CD4-positive, alpha-beta T cell treated with Interleukin-6 at 100 ng/mL for 8 hours (primary cell): ENCODE results near the gene SOX11.

ENCODE experiments used
- DNase-seq: peaks from one replicate; pipeline ENCODE4 v3.0.0-alpha.2; 2020; ENCODE audit warnings: mixed read lengths, low spot score

The SOX11 gene

DNA sequence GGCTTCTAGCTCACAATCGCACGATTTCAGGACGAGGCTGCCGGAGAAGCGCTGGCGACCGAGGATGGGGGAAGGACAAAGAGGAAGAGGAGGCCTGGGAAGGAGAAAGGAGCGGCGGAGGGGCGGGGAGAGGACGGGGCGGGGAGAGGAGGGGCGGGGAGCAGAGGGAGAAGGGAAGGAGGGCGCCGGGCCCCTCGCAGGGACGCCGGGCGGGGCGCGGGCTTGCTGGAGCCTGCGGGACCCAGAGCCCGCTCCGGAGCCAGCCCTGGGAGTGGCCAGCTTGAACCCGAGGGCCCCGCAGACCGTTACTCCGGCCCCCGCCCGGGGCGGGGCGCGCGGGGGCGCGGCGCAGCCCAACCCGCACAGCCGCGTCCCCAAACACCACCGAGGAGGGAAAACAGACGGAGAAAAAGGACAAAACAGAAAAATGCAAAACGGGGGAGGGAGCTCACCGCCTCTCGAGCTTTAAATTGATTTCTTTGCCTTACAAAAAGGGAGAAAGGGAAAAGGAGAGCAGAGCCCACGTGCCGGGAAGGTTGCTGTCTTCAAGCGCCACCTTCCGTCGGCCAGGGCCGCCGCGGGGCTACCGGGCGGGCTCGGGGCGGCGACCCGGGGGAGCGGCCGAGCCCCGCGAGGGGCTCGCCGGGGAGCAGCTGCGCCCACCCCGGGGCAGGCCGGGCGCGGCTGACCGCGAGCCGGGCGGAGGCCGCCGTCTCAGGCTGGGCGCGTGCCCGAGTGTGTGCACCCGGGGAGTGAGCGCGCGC, 781 bp upstream of the SOX11 start:
- no peak for DNase-seq

DNA sequence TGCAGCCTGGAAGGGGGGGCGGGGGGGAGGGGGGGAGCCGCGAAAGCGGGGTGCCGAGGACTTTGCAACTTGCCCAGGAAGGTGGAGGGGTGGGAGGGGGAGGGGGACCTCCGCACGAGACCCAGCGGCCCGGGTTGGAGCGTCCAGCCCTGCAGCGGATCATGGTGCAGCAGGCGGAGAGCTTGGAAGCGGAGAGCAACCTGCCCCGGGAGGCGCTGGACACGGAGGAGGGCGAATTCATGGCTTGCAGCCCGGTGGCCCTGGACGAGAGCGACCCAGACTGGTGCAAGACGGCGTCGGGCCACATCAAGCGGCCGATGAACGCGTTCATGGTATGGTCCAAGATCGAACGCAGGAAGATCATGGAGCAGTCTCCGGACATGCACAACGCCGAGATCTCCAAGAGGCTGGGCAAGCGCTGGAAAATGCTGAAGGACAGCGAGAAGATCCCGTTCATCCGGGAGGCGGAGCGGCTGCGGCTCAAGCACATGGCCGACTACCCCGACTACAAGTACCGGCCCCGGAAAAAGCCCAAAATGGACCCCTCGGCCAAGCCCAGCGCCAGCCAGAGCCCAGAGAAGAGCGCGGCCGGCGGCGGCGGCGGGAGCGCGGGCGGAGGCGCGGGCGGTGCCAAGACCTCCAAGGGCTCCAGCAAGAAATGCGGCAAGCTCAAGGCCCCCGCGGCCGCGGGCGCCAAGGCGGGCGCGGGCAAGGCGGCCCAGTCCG, 540 bp downstream of the SOX11 start:
- no peak for DNase-seq

- DNase-seq, result no peak
Observed at GRCh38 chr2:5693287-5694201, 1.4 kb downstream of the SOX11 start.

- DNase-seq, result no peak
Observed at GRCh38 chr2:5694306-5694705, 2.1 kb downstream of the SOX11 start.

DNA sequence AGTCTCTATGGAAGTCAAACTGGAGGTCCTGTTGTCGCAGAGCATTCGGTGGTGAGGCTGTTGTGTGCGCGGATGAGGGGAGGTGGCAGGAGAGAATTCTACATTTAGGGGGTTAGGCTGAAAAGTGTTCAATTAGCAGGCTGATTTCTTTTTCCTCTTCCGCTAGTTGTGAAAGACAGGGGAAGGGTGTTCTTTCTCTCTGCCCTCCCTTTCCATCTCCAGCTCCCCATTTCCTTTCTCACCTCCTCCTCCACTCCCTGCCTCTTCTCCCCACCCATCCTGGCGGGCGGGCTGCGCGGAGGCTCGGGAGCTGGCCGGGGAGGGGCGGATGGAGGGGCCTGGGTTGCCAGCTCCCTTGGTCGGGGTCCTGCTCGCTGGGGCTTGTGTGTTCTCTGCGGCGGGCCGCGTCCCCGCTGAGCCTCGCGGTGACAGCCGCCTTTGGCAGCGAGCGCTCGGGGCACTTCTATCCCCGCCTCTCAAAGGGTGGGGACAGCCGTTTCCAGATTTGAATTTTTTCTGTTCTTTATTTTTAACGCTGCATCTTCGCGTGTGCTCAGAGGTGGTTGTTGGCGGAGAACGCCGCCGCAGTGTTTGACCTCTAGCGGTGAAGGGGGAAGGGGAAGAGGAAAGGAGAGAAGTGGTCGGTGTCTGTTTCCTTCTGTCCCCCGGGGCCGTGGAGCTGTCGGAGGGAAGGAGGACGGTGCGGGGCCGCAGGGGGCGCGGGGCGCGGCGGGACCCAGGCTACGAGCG, 3.6 kb downstream of the SOX11 start:
- DNase-seq, result no peak

GRCh38 chr2:5696404-5696944, 4.3 kb downstream of the SOX11 start:
- no peak for DNase-seq

GRCh38 chr2:5696945-5697521, 4.8 kb downstream of the SOX11 start:
- no peak for DNase-seq

GRCh38 chr2:5697562-5697961, 5.4 kb downstream of the SOX11 start:
- DNase-seq, result no peak

DNA sequence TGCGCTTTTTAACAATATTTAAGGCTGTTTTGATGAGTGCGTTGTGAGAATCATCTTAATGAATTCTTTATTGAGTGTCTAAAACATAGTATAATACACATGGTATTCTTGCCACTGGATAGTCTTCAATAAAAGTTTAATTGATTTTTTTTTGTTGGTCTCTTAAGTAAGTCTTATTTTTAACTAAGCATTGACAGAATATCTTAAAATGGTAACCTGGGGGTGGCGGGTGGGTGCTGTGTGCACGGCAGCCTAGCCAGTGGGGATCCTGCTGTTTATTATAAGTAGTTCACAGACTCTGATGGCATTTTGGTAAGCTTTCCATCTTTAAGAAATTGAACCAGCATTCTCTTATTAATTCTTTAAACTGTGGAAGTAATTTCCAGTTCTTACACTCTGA, 6.0 kb downstream of the SOX11 start:
- DNase-seq, result no peak

DNA sequence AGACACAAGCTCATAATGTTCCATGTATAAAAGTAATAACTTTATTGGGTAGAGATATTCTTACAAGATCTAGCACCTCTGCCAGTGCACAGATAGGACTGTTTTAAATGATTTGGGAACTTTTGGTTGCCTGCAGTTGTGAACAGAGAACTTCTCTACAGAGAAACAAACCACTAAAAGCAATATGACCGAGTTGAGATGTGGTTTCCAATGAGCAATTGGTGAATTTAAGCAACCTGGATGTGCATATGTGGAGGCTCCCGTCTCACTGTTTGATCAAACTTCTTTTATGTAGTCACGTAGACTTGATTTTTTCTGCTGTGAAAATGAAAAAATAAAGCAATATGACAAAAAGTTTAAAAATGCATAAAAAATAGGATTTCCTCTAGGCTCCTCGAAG, 7.8 kb downstream of the SOX11 start:
- no peak for DNase-seq

DNA sequence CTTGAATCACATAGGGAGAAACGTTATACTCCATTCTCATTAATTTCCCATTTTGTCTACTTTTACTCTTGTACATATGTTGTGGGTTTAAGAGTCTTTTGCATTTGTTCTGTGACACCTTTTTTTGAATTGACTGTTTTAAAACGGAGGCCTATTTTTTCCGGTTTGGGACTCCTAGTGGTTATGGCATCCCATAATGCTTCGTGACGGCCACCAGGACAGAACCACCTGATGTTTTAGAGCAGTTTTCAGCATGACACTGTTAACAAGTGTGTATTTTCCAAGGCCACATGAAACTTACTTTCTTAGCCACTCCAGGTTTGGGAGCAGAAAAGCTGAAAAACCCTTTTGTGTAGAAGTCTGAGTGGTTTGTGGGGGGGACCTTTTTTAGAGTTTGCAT, 8.4 kb downstream of the SOX11 start:
- no peak for DNase-seq

DNA sequence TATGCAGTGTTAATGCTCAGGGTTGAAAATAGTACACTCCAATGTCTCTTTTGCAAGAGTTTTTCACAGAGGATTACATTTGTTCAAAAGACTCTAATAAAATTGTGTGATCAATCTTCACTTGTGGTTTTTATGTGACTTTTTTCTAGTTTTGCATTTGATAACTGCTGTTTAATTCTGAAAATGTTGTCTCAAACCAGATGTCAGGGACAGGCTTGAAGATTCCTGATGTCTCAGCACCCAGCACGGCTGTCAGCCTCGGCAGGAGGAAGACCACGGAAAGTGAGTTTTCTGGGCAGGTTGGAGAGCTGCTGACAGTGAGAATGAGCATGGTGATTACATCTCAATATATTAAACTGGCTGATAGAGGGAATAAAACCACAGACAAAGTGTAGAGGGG, 9.1 kb downstream of the SOX11 start:
- DNase-seq, result no peak

GRCh38 chr2:5703166-5703565, 11.0 kb downstream of the SOX11 start:
- no peak for DNase-seq

DNA sequence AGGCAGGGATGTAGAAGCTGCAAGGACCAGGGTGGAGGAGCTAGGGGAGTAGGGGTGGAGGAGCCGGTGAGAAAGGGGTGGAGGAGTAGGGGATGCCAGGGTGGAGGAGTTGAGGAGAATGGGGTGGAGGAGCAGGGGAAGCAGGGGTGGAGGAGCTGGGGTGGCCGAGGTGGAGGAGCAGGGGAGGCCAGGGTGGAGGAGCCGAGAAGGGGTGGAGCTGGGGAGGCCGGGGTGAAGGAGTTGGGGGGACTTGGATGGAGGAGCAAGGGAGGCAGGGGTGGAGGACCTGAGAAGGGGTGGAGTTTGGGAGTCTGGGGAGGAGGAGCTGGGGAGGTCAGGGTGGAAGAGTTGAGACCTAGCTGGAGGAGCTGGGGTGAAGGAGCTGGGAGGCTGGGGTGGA, 13.3 kb downstream of the SOX11 start:
- DNase-seq, result no peak

- DNase-seq, result no peak
Observed at GRCh38 chr2:5706717-5707455, 14.7 kb downstream of the SOX11 start.

DNA sequence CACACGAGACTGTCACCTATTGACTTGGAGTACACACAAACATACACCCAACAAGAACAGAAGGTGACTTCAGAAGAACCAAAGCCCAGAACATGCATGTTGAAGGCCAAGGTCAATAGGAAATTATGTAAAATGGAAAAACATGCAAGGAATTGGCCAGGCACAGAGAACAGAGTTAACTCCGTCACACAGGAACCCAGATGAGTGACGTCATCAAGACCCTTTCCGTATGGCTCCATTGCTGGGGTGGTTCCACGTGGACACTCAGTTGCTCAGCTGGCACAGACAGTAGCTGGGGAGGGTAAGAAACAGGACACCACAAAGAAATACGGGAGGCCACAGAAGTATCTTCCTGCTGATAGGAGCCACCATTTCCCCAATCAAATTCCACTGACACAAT, 18.4 kb downstream of the SOX11 start:
- no peak for DNase-seq

- DNase-seq, result no peak
Observed at GRCh38 chr2:5713101-5713500, 20.9 kb downstream of the SOX11 start.

GRCh38 chr2:5719629-5720334, 27.6 kb downstream of the SOX11 start:
- no peak for DNase-seq

DNA sequence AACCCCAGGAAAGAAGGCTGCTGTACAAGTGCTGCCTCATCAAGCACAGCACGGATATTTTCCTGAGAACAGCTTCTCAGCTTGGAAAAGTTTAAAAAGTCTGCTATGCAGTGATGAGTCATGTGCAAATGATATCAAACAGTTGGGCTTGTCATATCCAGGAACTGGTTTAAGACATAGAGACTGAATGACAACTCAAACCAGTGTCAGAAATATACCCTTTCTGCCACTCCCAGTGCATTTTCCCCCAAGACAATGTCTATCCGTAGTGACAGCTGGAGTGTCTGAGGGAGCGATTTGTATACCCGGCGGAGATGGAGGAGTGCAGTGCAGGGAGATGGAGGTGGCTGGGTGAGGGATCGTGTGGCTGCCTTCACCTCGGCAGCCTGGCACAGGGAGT, 28.2 kb downstream of the SOX11 start:
- DNase-seq, result no peak

DNA sequence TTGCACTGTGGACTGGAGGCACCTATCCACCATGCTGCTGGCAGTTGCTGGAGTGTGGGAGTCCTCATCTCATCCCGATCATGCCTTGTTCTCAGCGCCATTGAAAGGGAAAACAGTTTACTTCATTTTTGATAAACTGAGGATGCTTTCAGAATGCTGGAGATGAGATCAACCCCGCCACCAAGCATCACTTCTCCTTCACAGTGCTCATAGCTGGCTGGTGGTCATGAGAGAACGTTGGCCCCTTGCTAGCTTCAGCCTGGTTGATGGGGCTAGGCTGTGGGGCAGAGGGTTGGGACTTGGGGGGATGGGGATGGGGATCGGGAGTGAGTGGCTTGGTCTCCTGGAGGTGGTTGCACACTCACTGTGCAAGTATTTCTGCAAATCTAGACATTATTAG, 30.1 kb downstream of the SOX11 start:
- DNase-seq, result no peak
